GM20431 (cell line): ENCODE data around the gene PRSS21.

ENCODE experiments used
- in situ Hi-C: fragments of 300-500 bp; cut with MseI, MboI; formaldehyde crosslinking; loops from one replicate; pipeline ENCODE4 v1.15.0; 2020; ENCODE audit warnings: low sequenced_read_pairs; ENCODE audit not compliant: unreplicated experiment

The PRSS21 gene

GRCh38 chr16:2857451-2858244, 40.6 kb downstream of the PRSS21 start, which contains the start of gene PRSS22:
Gene PRSS22 (minus strand): TSS chr16:2858170. CDS start chr16:2858104, 66 bp downstream.
- in situ Hi-C loops, result no loop called here

- in situ Hi-C loops, result no loop called here
Observed at GRCh38 chr16:2858245-2859025, 41.4 kb downstream of the PRSS21 start.

GRCh38 chr16:2859686-2860265, 42.7 kb downstream of the PRSS21 start:
- in situ Hi-C loops, result no loop called here

GRCh38 chr16:2860826-2861567, 44.0 kb downstream of the PRSS21 start:
- in situ Hi-C loops, result no loop called here

GRCh38 chr16:2865651-2866050, 48.6 kb downstream of the PRSS21 start:
- in situ Hi-C loops, result no loop called here

- in situ Hi-C loops, result no loop called here
Observed at GRCh38 chr16:2866431-2866830, 49.4 kb downstream of the PRSS21 start.

GRCh38 chr16:2867661-2867986, 50.6 kb downstream of the PRSS21 start:
- in situ Hi-C loops, result no loop called here

- in situ Hi-C loops, result no loop called here
Observed at GRCh38 chr16:2867987-2868789, 51.2 kb downstream of the PRSS21 start.
